Lung (tissue), 12 donors: Measurements from ENCODE around the gene MSRB1. TPM values are rescaled to one million over a fixed set of nuclear protein-coding genes. Genes with fewer than 3 reads are reported as not detected.

Experiments used
- ATAC-seq: fragments of 200-7000 bp; cut with Tn5 transposase; one replicate; pipeline ENCODE4 v1.9.1; 2020; ENCODE audit warnings: moderate number of reproducible peaks; ENCODE audit not compliant: insufficient read depth, low FRiP score
- DNase-seq, 3 donors: peaks; one replicate each; pipeline ENCODE4 v3.0.0-alpha.2; 2013 to 2017
- H3K27ac ChIP-seq, 2 donors: one replicate each; pipeline ENCODE4 v1.5.1; 2013; ENCODE audit warnings: mild to moderate bottlenecking in 2 of 2, moderate library complexity in 2 of 2, control low read depth in 1 of 2, inconsistent platforms in 1 of 2, low read depth in 1 of 2, low read length in 1 of 2
- H3K27me3 ChIP-seq, 3 donors: one replicate each; pipeline ENCODE4 v1.5.1; 2013; ENCODE audit warnings: low read length in 2 of 3; ENCODE audit not compliant: control insufficient read depth in 3 of 3, insufficient read depth in 3 of 3
- H3K36me3 ChIP-seq, 4 donors: one replicate each; pipeline ENCODE4 v1.5.1; 2013; ENCODE audit warnings: low read length in 4 of 4, mild to moderate bottlenecking in 1 of 4, moderate library complexity in 1 of 4; ENCODE audit not compliant: control insufficient read depth in 4 of 4, insufficient read depth in 4 of 4
- H3K4me1 ChIP-seq, 5 donors: one replicate each; pipeline ENCODE4 v1.5.1; 2013; ENCODE audit warnings: low read length in 5 of 5, mild to moderate bottlenecking in 2 of 5, moderate library complexity in 1 of 5; ENCODE audit not compliant: control insufficient read depth in 5 of 5, insufficient read depth in 5 of 5
- H3K4me3 ChIP-seq: one replicate; pipeline ENCODE4 v1.5.1; 2013; ENCODE audit warnings: mild to moderate bottlenecking, control low read depth, moderate library complexity
- H3K9ac ChIP-seq, 2 donors: one replicate each; pipeline ENCODE4 v1.5.1; 2013; ENCODE audit warnings: low read length in 2 of 2, control low read depth in 1 of 2; ENCODE audit not compliant: insufficient read depth in 1 of 2
- H3K9me3 ChIP-seq, 4 donors: one replicate each; pipeline ENCODE4 v1.5.1; 2013; ENCODE audit warnings: low read length in 3 of 4, mild to moderate bottlenecking in 1 of 4, moderate library complexity in 1 of 4; ENCODE audit not compliant: control insufficient read depth in 4 of 4, insufficient read depth in 3 of 4
- whole genome bisulfite sequencing, 2 donors: extraction: QIAGEN DNeasy Blood & Tissue Kit; methylation state at CpG; one replicate each; pipeline ENCODE4 v1.1.7; 2013; 5-methylcytosine and 5-hydroxymethylcytosine counted together
- polyA plus RNA-seq, 2 donors: library from polyadenylated mRNA; stranded (reverse); fragments of 200-250 nt; gene quantifications; one replicate each; pipeline ENCODE4 v1.2.1, GENCODE V29; 2013
- total RNA-seq, 2 donors: library from RNA; depleted of rRNA in 1 of 2; stranded (reverse); fragments of >200 nt in 1 of 2; gene quantifications; one replicate each; pipeline ENCODE4 v1.2.1, GENCODE V29; 2014 to 2021
- TF ChIP-seq, protein P1 (sequence below): IDR thresholded peaks from 2 replicates; pipeline ENCODE4 v1.5.1; 2012; ENCODE audit warnings: mild to moderate bottlenecking; ENCODE audit errors: control extremely low read depth, extremely low read depth
- donor health status: control.
- donor health status: control.
- donor health status: Bipolar disorder and iron deficiency.
- donor health status: healthy.
- donor health status: DM: yes; HTN: yes; CAD: no.

Gene MSRB1
- total and polyA plus RNA-seq, 4 donors: 11.1 to 164 (median 51.2) TPM

DNA sequence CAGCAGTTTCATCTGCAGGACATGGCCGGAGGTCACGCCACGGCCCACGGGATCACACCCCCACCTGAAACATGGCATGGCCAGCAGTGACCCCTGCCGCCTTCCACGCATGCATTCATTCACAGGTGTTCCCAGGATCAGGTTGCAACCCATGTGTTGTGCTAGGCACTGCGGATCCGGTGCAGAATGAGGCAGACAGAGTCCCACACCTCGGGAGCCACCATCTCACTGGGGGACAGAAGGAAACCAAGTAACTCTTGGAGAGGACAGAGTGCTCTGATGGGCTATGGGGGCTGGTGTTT, 4.3 kb upstream of the MSRB1 start:
- Histone ChIP-seq H3K27me3 (no peaks in the 10 kb centered on the region), H3K4me3 (no peak overlapping the region), H3K27ac (no peak overlapping the region), H3K9ac (no peak overlapping the region), H3K9me3 (no peaks in the 10 kb centered on the region), H3K36me3 (no peaks in the 10 kb centered on the region), H3K4me1 (peaks cover 0 to 4% (median 1%) of the 10 kb centered on the region in 5 donors)
- 86 to 95% methylated on average over 9 of the region's 9 CpGs for WGBS, 2 donors
- TF ChIP-seq, protein P1, sequence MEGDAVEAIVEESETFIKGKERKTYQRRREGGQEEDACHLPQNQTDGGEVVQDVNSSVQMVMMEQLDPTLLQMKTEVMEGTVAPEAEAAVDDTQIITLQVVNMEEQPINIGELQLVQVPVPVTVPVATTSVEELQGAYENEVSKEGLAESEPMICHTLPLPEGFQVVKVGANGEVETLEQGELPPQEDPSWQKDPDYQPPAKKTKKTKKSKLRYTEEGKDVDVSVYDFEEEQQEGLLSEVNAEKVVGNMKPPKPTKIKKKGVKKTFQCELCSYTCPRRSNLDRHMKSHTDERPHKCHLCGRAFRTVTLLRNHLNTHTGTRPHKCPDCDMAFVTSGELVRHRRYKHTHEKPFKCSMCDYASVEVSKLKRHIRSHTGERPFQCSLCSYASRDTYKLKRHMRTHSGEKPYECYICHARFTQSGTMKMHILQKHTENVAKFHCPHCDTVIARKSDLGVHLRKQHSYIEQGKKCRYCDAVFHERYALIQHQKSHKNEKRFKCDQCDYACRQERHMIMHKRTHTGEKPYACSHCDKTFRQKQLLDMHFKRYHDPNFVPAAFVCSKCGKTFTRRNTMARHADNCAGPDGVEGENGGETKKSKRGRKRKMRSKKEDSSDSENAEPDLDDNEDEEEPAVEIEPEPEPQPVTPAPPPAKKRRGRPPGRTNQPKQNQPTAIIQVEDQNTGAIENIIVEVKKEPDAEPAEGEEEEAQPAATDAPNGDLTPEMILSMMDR: no peak
- ATAC-seq (no peak), DNase-seq (no peak)

DNA sequence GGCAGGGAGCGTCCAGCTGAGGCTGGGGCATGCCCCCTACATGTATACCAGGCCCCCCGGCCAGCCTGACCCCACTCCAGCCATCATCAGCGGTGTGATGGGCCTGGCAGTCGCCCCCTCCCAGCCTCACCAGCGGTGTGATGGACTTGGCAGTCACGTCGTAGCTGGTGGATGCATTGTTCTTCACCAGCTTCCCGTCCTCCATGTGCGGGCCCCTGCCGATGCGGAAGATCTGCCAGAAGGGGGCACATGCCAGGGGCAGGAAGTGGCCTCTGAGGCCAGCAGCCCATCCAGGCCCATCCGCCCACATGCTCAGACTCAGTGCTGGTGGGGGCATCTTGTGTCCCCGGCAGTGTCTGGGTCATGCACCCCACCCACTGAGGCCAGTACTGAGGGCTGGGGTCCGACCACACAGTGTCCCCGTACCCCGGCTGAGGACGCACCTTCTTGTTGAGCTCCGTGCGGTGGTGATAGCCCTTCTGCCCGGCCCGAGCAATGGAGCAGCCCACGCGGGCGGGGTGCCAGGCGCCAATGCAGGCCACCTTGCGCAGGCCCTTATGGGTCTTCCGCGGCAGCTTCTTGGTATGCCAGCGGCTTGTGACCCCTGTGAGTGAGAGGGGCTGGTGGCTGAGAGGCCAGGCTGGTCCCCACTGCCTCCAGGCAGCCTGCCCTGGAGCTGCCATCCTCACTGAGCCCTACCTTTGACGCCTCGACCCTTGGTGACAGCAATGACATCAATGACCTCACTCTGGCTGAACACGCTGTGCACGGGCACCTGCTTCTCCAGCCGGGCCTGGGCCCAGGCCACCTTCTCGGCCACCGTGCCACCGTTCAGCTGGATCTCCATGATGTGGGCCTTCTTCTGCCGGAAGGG, 3.7 kb upstream of the MSRB1 start:
- DNase-seq: no peak

DNA sequence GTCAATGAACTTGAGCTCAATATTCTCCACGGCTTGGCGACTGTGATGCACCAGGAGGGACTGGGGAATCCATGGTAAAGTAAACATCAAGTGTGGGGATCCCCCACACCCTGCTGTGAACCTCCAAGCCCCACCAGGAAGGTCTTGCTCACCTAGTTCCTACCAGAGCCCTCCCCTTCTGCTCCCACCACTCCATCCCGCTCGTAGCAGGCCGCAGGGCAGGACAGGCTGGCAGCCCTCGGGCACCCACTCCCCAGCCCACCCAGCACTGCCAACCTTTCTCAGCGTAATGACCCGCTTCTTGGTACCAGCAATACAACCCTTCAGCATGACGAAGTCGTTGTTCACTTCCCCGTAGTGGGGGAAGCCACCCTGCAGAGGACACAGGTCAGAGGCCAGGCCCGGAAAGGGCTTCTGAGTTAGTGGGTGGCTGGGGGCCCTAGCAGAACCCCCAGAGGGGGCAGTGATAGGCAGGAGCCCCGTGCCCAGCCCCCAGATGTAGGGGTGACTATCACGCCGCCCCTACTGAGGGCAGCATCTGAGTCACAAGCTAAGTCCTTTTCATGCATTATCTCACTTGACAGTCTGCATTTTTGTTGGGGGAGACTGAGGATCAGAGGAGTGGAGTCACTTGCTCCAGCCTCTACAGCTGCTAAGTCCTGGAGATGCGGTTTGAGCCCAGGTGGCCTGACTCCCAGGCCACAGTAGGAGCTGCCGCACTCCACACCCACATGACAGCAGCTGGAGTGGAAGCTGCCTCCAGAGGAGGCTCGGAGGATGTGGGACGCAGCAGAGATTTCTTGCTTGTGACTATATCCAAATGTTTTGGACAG, 2.8 kb upstream of the MSRB1 start:
- peaks cover 0 to 5% (median 0%) of the 10 kb centered on the region in 4 donors for H3K36me3 ChIP-seq
- H3K9ac ChIP-seq: no peak overlapping the region
- ATAC-seq: no peak
- H3K27me3 ChIP-seq: no peaks in the 10 kb centered on the region
- no peak for DNase-seq
- no peak overlapping the region for H3K4me3 ChIP-seq
- no peaks in the 10 kb centered on the region for H3K9me3 ChIP-seq
- TF ChIP-seq, protein P1: no peak
- WGBS, 2 donors: 83 to 89% methylated on average over 19 of the region's 19 CpGs
- H3K27ac ChIP-seq: no peak overlapping the region
- peaks cover 0 to 12% (median 7%) of the 10 kb centered on the region in 5 donors for H3K4me1 ChIP-seq

More for the DNA sequence above, 3.7 kb upstream of the MSRB1 start:
- no peak for ATAC-seq
- Histone ChIP-seq H3K4me1 (peaks cover 0 to 10% (median 5%) of the 10 kb centered on the region in 5 donors), H3K9me3 (no peaks in the 10 kb centered on the region), H3K9ac (no peak overlapping the region), H3K27ac (no peak overlapping the region), H3K27me3 (no peaks in the 10 kb centered on the region), H3K36me3 (no peaks in the 10 kb centered on the region), H3K4me3 (no peak overlapping the region)
- 84 to 88% methylated on average over 38 of the region's 38 CpGs for WGBS, 2 donors
- TF ChIP-seq, protein P1: no peak
